ENCODE measurements around the gene STK32C.

- TF ChIP-seq, protein P1, sequence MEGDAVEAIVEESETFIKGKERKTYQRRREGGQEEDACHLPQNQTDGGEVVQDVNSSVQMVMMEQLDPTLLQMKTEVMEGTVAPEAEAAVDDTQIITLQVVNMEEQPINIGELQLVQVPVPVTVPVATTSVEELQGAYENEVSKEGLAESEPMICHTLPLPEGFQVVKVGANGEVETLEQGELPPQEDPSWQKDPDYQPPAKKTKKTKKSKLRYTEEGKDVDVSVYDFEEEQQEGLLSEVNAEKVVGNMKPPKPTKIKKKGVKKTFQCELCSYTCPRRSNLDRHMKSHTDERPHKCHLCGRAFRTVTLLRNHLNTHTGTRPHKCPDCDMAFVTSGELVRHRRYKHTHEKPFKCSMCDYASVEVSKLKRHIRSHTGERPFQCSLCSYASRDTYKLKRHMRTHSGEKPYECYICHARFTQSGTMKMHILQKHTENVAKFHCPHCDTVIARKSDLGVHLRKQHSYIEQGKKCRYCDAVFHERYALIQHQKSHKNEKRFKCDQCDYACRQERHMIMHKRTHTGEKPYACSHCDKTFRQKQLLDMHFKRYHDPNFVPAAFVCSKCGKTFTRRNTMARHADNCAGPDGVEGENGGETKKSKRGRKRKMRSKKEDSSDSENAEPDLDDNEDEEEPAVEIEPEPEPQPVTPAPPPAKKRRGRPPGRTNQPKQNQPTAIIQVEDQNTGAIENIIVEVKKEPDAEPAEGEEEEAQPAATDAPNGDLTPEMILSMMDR (IDR thresholded peaks at IDR 0.05), result no peak
- TF ChIP-seq ZFX (IDR thresholded peaks at IDR 0.05; ENCODE audit: borderline replicate concordance), result no peak
These were observed 121.0 kb downstream of the STK32C start, which contains the start of gene DPYSL4 for GRCh38 chr10:132186488-132187429.

Measured in 22Rv1 (cell line).